HL-60 (cell line): Measurements from ENCODE around the gene IL31RA.

Source experiments
- CTCF ChIP-seq: IDR thresholded peaks from one replicate; pipeline ENCODE4 v1.5.1; 2011; ENCODE audit warnings: low read length, control low read depth, inconsistent platforms; ENCODE audit not compliant: insufficient read depth
- GABPA ChIP-seq: IDR thresholded peaks from 2 replicates; pipeline ENCODE4 v1.6.1; 2012; ENCODE audit warnings: low read depth
- TF ChIP-seq, protein P1 (sequence below): IDR thresholded peaks from 2 replicates; pipeline ENCODE4 v1.6.1; 2012; ENCODE audit warnings: low read depth; ENCODE audit not compliant: insufficient replicate concordance

GRCh38 chr5:55965525-55965924 is 114.4 kb downstream of the IL31RA start:
- no peak for TF ChIP-seq CTCF
- TF ChIP-seq, protein P1, sequence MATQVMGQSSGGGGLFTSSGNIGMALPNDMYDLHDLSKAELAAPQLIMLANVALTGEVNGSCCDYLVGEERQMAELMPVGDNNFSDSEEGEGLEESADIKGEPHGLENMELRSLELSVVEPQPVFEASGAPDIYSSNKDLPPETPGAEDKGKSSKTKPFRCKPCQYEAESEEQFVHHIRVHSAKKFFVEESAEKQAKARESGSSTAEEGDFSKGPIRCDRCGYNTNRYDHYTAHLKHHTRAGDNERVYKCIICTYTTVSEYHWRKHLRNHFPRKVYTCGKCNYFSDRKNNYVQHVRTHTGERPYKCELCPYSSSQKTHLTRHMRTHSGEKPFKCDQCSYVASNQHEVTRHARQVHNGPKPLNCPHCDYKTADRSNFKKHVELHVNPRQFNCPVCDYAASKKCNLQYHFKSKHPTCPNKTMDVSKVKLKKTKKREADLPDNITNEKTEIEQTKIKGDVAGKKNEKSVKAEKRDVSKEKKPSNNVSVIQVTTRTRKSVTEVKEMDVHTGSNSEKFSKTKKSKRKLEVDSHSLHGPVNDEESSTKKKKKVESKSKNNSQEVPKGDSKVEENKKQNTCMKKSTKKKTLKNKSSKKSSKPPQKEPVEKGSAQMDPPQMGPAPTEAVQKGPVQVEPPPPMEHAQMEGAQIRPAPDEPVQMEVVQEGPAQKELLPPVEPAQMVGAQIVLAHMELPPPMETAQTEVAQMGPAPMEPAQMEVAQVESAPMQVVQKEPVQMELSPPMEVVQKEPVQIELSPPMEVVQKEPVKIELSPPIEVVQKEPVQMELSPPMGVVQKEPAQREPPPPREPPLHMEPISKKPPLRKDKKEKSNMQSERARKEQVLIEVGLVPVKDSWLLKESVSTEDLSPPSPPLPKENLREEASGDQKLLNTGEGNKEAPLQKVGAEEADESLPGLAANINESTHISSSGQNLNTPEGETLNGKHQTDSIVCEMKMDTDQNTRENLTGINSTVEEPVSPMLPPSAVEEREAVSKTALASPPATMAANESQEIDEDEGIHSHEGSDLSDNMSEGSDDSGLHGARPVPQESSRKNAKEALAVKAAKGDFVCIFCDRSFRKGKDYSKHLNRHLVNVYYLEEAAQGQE = no peak
- no peak for TF ChIP-seq GABPA
